ENCODE measurements around the gene DUSP7. TPM values are rescaled to one million over a fixed set of nuclear protein-coding genes. Genes with fewer than 3 reads are reported as not detected.
A peak's percentile ranks its signal among the peaks of the same experiment; 100 is the strongest.

The DUSP7 gene
- total RNA-seq, 1 donor from 2014 or later, result 19.4 TPM

DNA sequence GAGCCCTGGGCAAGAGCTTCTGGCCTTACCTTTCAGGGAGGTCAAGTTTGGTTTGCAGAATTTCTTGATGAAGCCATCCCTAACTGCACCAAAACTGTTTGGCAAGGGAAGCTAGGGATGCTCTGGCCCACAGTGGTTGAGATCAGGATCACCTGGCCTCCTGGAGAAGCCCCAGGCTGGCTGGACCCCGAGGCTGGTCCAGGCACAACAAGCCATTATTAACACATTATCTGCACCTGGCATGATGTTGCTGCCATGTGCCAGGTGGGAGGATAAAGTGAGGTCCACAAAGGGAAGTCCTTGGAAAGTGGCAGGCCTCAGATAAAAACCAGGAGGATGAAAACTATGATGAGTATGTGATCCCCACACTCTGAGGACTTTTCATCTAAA lies 35.9 kb upstream of the DUSP7 start:
- no peak overlapping the region for H3K4me3 Mint-ChIP-seq (ENCODE audit: unreplicated experiment)
- TF ChIP-seq, protein P1, sequence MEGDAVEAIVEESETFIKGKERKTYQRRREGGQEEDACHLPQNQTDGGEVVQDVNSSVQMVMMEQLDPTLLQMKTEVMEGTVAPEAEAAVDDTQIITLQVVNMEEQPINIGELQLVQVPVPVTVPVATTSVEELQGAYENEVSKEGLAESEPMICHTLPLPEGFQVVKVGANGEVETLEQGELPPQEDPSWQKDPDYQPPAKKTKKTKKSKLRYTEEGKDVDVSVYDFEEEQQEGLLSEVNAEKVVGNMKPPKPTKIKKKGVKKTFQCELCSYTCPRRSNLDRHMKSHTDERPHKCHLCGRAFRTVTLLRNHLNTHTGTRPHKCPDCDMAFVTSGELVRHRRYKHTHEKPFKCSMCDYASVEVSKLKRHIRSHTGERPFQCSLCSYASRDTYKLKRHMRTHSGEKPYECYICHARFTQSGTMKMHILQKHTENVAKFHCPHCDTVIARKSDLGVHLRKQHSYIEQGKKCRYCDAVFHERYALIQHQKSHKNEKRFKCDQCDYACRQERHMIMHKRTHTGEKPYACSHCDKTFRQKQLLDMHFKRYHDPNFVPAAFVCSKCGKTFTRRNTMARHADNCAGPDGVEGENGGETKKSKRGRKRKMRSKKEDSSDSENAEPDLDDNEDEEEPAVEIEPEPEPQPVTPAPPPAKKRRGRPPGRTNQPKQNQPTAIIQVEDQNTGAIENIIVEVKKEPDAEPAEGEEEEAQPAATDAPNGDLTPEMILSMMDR (IDR thresholded peaks at IDR 0.05), result no peak
- DNase-seq (ENCODE audit: extremely low spot score, unreplicated experiment), result no peak
- peaks cover 60% of the 10 kb centered on the region for H3K4me1 Mint-ChIP-seq (ENCODE audit: unreplicated experiment)
- H3K27ac Mint-ChIP-seq (ENCODE audit: unreplicated experiment), result no peak overlapping the region
- H3K36me3 Mint-ChIP-seq (ENCODE audit: unreplicated experiment), result no peaks in the 10 kb centered on the region
- no peaks in the 10 kb centered on the region for H3K27me3 Mint-ChIP-seq (ENCODE audit: unreplicated experiment)
- H3K9me3 Mint-ChIP-seq (ENCODE audit: unreplicated experiment), result no peaks in the 10 kb centered on the region

DNA sequence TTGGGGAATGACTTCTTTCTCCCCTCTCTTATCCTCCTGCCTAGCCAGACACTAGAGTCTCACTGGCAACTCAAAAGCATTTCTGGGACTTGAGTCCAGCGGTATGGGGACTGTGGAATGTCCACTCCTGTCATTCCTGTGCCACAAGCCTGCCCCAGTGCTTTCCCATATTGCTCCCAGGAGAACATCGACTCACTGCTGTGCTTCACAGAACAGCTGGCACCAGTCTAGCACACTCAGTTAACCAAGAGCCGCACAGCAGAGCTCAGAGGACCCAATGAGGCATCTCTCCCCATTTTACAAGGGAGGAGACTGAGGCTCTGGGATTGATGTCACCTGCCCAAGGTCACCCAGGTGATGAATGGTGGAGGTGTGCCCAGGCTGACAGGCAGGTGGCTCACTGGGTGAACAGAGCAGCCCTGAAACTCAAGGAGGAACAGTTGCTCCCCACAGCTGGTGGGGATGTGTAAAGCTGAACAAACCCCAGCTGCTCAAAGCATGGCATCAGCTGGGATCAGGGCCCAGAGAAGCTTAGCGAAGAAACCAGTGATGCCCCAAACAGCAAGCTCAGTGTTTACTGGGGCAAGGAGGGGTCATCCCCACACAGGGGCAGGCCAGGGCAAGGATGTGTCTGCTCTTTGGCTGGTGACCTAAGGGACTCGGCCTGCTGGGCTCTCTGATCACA lies 35.4 kb upstream of the DUSP7 start:
- TF ChIP-seq, protein P1 (IDR thresholded peaks at IDR 0.05), result no peak
- Mint-ChIP-seq H3K27me3 (ENCODE audit: unreplicated experiment) (no peaks in the 10 kb centered on the region), H3K9me3 (ENCODE audit: unreplicated experiment) (no peaks in the 10 kb centered on the region), H3K36me3 (ENCODE audit: unreplicated experiment) (no peaks in the 10 kb centered on the region), H3K27ac (ENCODE audit: unreplicated experiment) (peak overlapping the region; percentile 91), H3K4me3 (ENCODE audit: unreplicated experiment) (no peak overlapping the region), H3K4me1 (ENCODE audit: unreplicated experiment) (peaks cover 63% of the 10 kb centered on the region)
- no peak for DNase-seq (ENCODE audit: extremely low spot score, unreplicated experiment)

DNA sequence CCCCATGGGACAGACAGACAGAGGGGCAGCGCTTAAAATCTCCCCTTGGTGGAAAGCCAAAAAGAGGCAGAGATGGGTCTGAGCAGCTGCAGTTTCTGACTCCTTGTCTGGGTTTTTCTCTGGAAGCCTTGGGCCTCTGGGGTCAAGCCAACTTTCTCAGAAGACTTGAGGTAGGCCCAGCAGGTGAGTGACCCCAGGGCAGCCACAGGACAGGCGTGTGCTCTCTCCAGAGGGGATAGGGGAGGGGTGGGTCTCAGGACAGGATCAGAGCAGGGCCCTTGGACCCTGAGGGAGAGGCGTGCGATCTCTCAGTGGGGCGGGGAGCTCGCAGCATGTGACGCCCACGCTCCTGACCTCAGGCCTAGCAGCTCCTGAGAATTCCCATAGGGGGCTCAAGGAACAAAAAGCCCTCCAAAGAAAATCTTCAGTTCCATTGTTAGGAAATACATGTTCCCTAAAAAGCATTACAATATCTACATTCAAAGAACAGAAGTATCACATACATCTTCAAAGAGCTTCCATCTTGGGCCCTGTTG lies 34.6 kb upstream of the DUSP7 start:
- Mint-ChIP-seq H3K9me3 (ENCODE audit: unreplicated experiment) (no peaks in the 10 kb centered on the region), H3K4me1 (ENCODE audit: unreplicated experiment) (peaks cover 63% of the 10 kb centered on the region), H3K27ac (ENCODE audit: unreplicated experiment) (peak overlapping the region; percentile 91), H3K27me3 (ENCODE audit: unreplicated experiment) (no peaks in the 10 kb centered on the region), H3K36me3 (ENCODE audit: unreplicated experiment) (no peaks in the 10 kb centered on the region), H3K4me3 (ENCODE audit: unreplicated experiment) (peak overlapping the region; percentile 6)
- TF ChIP-seq, protein P1 (IDR thresholded peaks at IDR 0.05), result no peak
- DNase-seq (ENCODE audit: extremely low spot score, unreplicated experiment), result no peak

DNA sequence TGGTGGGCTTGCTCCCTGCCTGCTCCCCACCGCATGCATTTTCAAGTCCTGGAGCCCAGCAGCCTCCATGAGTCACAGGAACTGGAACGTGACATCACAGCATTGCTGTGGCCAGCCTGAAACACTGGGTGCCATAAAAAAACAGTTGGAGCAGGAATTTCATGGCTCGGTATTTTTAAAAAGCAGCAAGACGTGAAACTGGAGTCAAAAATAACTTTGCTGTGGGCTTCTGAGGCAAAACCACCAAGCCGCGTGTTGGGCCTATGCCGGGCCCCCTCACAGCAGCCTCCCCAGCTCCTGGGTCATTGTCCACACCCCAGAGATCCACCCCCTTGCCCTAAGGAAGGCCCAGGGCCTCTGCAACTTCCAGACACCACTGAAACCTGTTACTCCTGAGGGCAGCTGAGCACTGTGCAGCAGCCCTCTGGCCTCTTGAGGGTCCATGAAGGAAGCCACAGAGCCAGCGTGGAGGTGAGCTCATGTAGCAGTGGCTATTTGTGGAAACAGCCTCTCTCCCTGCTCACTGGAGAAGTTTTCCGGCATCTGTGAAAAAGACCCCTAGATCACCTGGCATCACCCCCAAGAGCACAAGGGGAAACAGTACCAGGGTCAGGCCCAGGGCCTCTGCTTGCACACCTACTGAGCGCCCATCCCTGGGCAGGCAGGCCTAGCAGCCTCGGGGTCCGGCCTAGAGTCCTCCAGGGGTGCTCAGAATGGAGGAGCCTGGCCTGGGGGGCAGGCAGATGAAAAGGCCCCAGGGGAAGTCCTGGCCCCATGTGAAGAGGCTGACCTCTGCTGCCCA lies 34.0 kb upstream of the DUSP7 start:
- peak overlapping the region; percentile 91 for H3K27ac Mint-ChIP-seq (ENCODE audit: unreplicated experiment)

More for the DNA sequence above, 34.0 kb upstream of the DUSP7 start:
- no peaks in the 10 kb centered on the region for H3K9me3 Mint-ChIP-seq (ENCODE audit: unreplicated experiment)
- H3K27me3 Mint-ChIP-seq (ENCODE audit: unreplicated experiment), result no peaks in the 10 kb centered on the region
- H3K4me3 Mint-ChIP-seq (ENCODE audit: unreplicated experiment), result peak overlapping the region; percentile 35
- no peak for DNase-seq (ENCODE audit: extremely low spot score, unreplicated experiment)
- TF ChIP-seq, protein P1 (IDR thresholded peaks at IDR 0.05), result no peak
- peaks cover 63% of the 10 kb centered on the region for H3K4me1 Mint-ChIP-seq (ENCODE audit: unreplicated experiment)
- H3K36me3 Mint-ChIP-seq (ENCODE audit: unreplicated experiment), result no peaks in the 10 kb centered on the region
